Caco-2 (cell line): ENCODE results near the gene PARVB. TPM values are rescaled to one million over a fixed set of nuclear protein-coding genes. Genes with fewer than 3 reads are reported as not detected.

Experiments
- BruUV-seq: library from RNA; stranded (reverse); fragments of 400-500 nt; replicated peaks from 2 replicates; lab custom pipeline; 2021; lab: Mats Ljungman, UMichigan
- CTCF ChIA-PET: fragments of 300-600 bp; sonication (Branson Sonifier 250); formaldehyde crosslinking; loops from one replicate; lab custom pipeline; 2022; ENCODE audit warnings: antibody characterized with exemption; lab: Charles Lee
- POLR2A ChIA-PET: fragments of 300-600 bp; sonication (Branson Sonifier 250); formaldehyde crosslinking; loops from one replicate; lab custom pipeline; 2022; ENCODE audit warnings: antibody characterized with exemption; lab: Charles Lee
- DNase-seq, 2 experiments: peaks; one replicate each; pipeline versions ENCODE4 v3.0.0 to v3.0.0-alpha.2; 2020 to 2022
- H3K27me3 ChIP-seq: replicated peaks from 2 replicates; pipeline ENCODE4 v1.6.0; 2011; ENCODE audit warnings: low read length; ENCODE audit not compliant: control insufficient read depth, insufficient read depth
- H3K36me3 ChIP-seq: 2 replicates; pipeline ENCODE4 v1.5.1; 2011; ENCODE audit warnings: low read length; ENCODE audit not compliant: control insufficient read depth, insufficient read depth
- H3K4me1 ChIP-seq: fragments of 250-450 bp; sonication (Bioruptor Pico); 2 replicates; pipeline ENCODE4 v1.5.1; 2020; ENCODE audit warnings: mild to moderate bottlenecking
- H3K4me3 ChIP-seq: 2 replicates; pipeline ENCODE4 v1.5.1; 2011; ENCODE audit warnings: low read depth, mild to moderate bottlenecking, control low read depth, low read length
- H3K9me3 ChIP-seq: fragments of 250-450 bp; sonication (Bioruptor Pico); 2 replicates; pipeline ENCODE4 v1.5.1; 2020; ENCODE audit warnings: mild to moderate bottlenecking, moderate library complexity
- H3K27ac Mint-ChIP-seq: one replicate; pipeline ENCODE4 v1.8.0; 2022; ENCODE audit warnings: mixed read lengths; ENCODE audit not compliant: unreplicated experiment
- H3K27me3 Mint-ChIP-seq: one replicate; pipeline ENCODE4 v1.8.0; 2022; ENCODE audit warnings: mixed read lengths; ENCODE audit not compliant: insufficient read depth, unreplicated experiment
- H3K36me3 Mint-ChIP-seq: one replicate; pipeline ENCODE4 v1.8.0; 2022; ENCODE audit warnings: mild to moderate bottlenecking, mixed read lengths; ENCODE audit not compliant: insufficient read depth, unreplicated experiment
- H3K4me1 Mint-ChIP-seq: one replicate; pipeline ENCODE4 v1.8.0; 2022; ENCODE audit warnings: low read depth, mixed read lengths; ENCODE audit not compliant: unreplicated experiment
- H3K4me3 Mint-ChIP-seq: one replicate; pipeline ENCODE4 v1.8.0; 2022; ENCODE audit warnings: mild to moderate bottlenecking, moderate library complexity, mixed read lengths; ENCODE audit not compliant: unreplicated experiment
- H3K9me3 Mint-ChIP-seq: one replicate; pipeline ENCODE4 v1.8.0; 2022; ENCODE audit warnings: mixed read lengths; ENCODE audit not compliant: unreplicated experiment
- intact Hi-C: fragments of 100-400 bp; cut with micrococcal nuclease; formaldehyde crosslinking; loops from one replicate; pipeline ENCODE4 v1.10.0; 2022; ENCODE audit not compliant: unreplicated experiment
- total RNA-seq: library from RNA; stranded (reverse); gene quantifications from 2 replicates; pipeline ENCODE4 v1.2.3, GENCODE V29; 2022
- TF ChIP-seq, protein P1 (sequence below), 2 experiments: fragments of 200-600 bp in 1 of 2; IDR thresholded peaks; 1 replicate in 1 of 2; 2 replicates in 1 of 2; pipeline versions ENCODE4 v1.5.1 to v1.8.0; 2011 to 2022; ENCODE audit warnings: antibody characterized with exemption in 1 of 2, control low read depth in 1 of 2, inconsistent platforms in 1 of 2, low read depth in 1 of 2, low read length in 1 of 2, mild to moderate bottlenecking in 1 of 2, moderate library complexity in 1 of 2; ENCODE audit not compliant: insufficient read depth in 1 of 2, severe bottlenecking in 1 of 2, unreplicated experiment in 1 of 2

PARVB gene
- total RNA-seq, 1 experiment from 2014 or later: 28.8 TPM

DNA sequence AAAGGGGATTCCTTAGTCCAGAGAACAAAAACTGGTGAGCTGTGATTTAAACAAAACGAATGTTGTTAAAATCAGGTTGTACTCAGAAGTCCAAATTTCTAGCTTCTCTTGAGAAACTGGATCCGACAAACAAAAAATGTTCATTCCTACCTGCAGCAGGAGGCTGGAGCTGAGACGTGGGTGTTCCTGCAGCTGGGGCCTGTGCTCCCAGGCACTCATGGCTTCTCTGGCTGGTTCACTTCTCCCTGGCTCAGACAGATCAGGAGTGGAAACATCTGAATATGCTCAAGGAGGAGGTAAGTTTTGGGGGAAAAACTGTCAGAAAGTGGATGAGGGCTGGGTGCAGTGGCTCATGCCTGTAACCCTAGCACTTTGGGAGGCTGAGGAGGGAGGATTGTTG, 24.7 kb upstream of the PARVB start:
- CTCF ChIA-PET: interaction anchor here (1.3 kb wide), 1 partner anchor 86 kb away, joined by 4 read pairs; no protein-coding TSS in a partner anchor
- no peaks in the 10 kb centered on the region for H3K27me3 ChIP-seq

GRCh38 chr22:44000123-44000522, 24.0 kb upstream of the PARVB start:
- no peak for DNase-seq
- Mint-ChIP-seq H3K27me3 (no peaks in the 10 kb centered on the region), H3K27ac (no peak overlapping the region), H3K9me3 (no peaks in the 10 kb centered on the region), H3K4me3 (no peak overlapping the region), H3K36me3 (peaks cover 29% of the 10 kb centered on the region), H3K4me1 (no peaks in the 10 kb centered on the region)
- BruUV-seq: no TSS peak
- no peaks in the 10 kb centered on the region for H3K27me3 ChIP-seq
- H3K4me1 ChIP-seq: no peaks in the 10 kb centered on the region
- H3K4me3 ChIP-seq: no peak overlapping the region
- H3K9me3 ChIP-seq: no peaks in the 10 kb centered on the region
- no peaks in the 10 kb centered on the region for H3K36me3 ChIP-seq
- ChIA-PET POLR2A (no interaction called here), CTCF (no interaction called here)
- intact Hi-C loops: no loop called here
- TF ChIP-seq, protein P1, sequence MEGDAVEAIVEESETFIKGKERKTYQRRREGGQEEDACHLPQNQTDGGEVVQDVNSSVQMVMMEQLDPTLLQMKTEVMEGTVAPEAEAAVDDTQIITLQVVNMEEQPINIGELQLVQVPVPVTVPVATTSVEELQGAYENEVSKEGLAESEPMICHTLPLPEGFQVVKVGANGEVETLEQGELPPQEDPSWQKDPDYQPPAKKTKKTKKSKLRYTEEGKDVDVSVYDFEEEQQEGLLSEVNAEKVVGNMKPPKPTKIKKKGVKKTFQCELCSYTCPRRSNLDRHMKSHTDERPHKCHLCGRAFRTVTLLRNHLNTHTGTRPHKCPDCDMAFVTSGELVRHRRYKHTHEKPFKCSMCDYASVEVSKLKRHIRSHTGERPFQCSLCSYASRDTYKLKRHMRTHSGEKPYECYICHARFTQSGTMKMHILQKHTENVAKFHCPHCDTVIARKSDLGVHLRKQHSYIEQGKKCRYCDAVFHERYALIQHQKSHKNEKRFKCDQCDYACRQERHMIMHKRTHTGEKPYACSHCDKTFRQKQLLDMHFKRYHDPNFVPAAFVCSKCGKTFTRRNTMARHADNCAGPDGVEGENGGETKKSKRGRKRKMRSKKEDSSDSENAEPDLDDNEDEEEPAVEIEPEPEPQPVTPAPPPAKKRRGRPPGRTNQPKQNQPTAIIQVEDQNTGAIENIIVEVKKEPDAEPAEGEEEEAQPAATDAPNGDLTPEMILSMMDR (IDR thresholded peaks at IDR 0.05; ENCODE audit: insufficient read depth in 1 of 2, low read depth in 1 of 2, low read length in 1 of 2, severe bottlenecking in 1 of 2, unreplicated experiment in 1 of 2): no peak

More for the DNA sequence above, 24.7 kb upstream of the PARVB start:
- no TSS peak for BruUV-seq
- TF ChIP-seq, protein P1 (IDR thresholded peaks at IDR 0.05; ENCODE audit: insufficient read depth in 1 of 2, low read depth in 1 of 2, low read length in 1 of 2, severe bottlenecking in 1 of 2, unreplicated experiment in 1 of 2): no peak
- Mint-ChIP-seq H3K9me3 (no peaks in the 10 kb centered on the region), H3K4me3 (no peak overlapping the region), H3K27me3 (no peaks in the 10 kb centered on the region), H3K36me3 (peaks cover 34% of the 10 kb centered on the region), H3K4me1 (no peaks in the 10 kb centered on the region), H3K27ac (no peak overlapping the region)
- no peak for DNase-seq
- Histone ChIP-seq H3K4me3 (no peak overlapping the region), H3K4me1 (no peaks in the 10 kb centered on the region), H3K36me3 (no peaks in the 10 kb centered on the region), H3K9me3 (no peaks in the 10 kb centered on the region)
- POLR2A ChIA-PET: no interaction called here
- intact Hi-C loops: no loop called here

DNA sequence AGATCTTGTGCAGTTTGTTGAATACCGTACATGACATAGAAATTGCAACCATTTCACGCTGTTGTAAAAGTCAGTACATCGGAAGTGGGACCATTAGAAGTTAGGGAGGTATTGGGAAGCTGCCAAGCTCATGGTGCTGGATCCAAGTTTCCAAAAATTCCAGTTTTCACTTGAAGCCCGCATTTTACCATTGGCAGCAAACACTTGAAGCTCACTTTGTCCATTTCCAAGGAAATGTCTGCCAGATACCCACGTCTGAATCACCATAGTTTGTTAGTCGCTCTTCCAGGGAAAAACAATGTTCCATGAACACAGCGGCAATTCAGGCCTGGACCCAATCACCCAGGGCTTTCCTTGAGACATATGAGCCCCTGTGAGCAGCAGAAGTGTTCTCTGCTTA, 22.6 kb upstream of the PARVB start:
- no peak for DNase-seq
- Histone ChIP-seq H3K9me3 (peaks cover 3% of the 10 kb centered on the region; the same call in 1 of the 2 replicates), H3K27me3 (no peaks in the 10 kb centered on the region), H3K36me3 (no peaks in the 10 kb centered on the region), H3K4me3 (no peak overlapping the region), H3K4me1 (no peaks in the 10 kb centered on the region)
- Mint-ChIP-seq H3K36me3 (peaks cover 21% of the 10 kb centered on the region), H3K27ac (no peak overlapping the region), H3K27me3 (no peaks in the 10 kb centered on the region), H3K4me1 (no peaks in the 10 kb centered on the region), H3K4me3 (no peak overlapping the region), H3K9me3 (no peaks in the 10 kb centered on the region)
- TF ChIP-seq, protein P1 (IDR thresholded peaks at IDR 0.05; ENCODE audit: insufficient read depth in 1 of 2, low read depth in 1 of 2, low read length in 1 of 2, severe bottlenecking in 1 of 2, unreplicated experiment in 1 of 2): no peak
- ChIA-PET CTCF (no interaction called here), POLR2A (no interaction called here)
- intact Hi-C loops: no loop called here
- BruUV-seq: no TSS peak
